K562 (cell line): ENCODE measurements around the gene MAGI2. TPM values are rescaled to one million over a fixed set of nuclear protein-coding genes. Genes with fewer than 3 reads are reported as not detected.

ENCODE experiments used
- ASH1L ChIP-seq: fragments of 450-650 bp; IDR thresholded peaks from 2 replicates; pipeline ENCODE4 v1.6.1; 2018; ENCODE audit warnings: borderline replicate concordance, mild to moderate bottlenecking, low read depth; ENCODE audit not compliant: partially characterized antibody
- ATF1 ChIP-seq, 2 experiments: fragments of 450-650 bp in 1 of 2; IDR thresholded peaks; 2 replicates each; pipeline ENCODE4 v1.6.1; 2016; ENCODE audit warnings: missing compliant biosample characterization in 1 of 2, missing genetic modification characterization in 1 of 2
- BMI1 ChIP-seq: fragments of 150-350 bp; IDR thresholded peaks from 2 replicates; pipeline ENCODE4 v1.6.1; 2014; ENCODE audit warnings: low read length
- CREB1 ChIP-seq, 2 experiments: sonication (generic) in 1 of 2; formaldehyde crosslinking in 1 of 2; IDR thresholded peaks; 2 replicates each; pipeline versions ENCODE4 v1.6.1 to v1.8.0; 2012 to 2022; ENCODE audit warnings: inconsistent platforms in 1 of 2, mild to moderate bottlenecking in 1 of 2, missing genetic modification reagents in 1 of 2, moderate library complexity in 1 of 2
- DPF2 ChIP-seq: fragments of 450-650 bp; IDR thresholded peaks from 2 replicates; pipeline ENCODE4 v1.6.1; 2016
- ESRRA ChIP-seq: fragments of 450-650 bp; IDR thresholded peaks from 2 replicates; pipeline ENCODE4 v1.6.1; 2014; ENCODE audit warnings: low read depth, mild to moderate bottlenecking, moderate library complexity, borderline replicate concordance
- FOXA3 ChIP-seq, 2 experiments: fragments of 450-650 bp in 1 of 2; sonication (generic) in 1 of 2; formaldehyde crosslinking; IDR thresholded peaks in 1 of 2; conservative IDR thresholded peaks in 1 of 2; 2 replicates each; pipeline versions ENCODE4 v1.4.0 to v1.8.0; 2020 to 2022; ENCODE audit warnings: mild to moderate bottlenecking in 2 of 2, missing genetic modification reagents in 1 of 2
- FOXM1 ChIP-seq, 2 experiments: fragments of 450-650 bp in 1 of 2; sonication (generic) in 1 of 2; formaldehyde crosslinking in 1 of 2; IDR thresholded peaks; 2 replicates each; pipeline versions ENCODE4 v1.6.1 to v1.9.0; 2017 to 2022; ENCODE audit warnings: low read depth in 2 of 2, mild to moderate bottlenecking in 2 of 2, missing genetic modification reagents in 1 of 2, moderate library complexity in 1 of 2
- MTF1 ChIP-seq: fragments of 250-450 bp; sonication (Bioruptor Pico); IDR thresholded peaks from 2 replicates; pipeline ENCODE4 v1.9.0; 2021; ENCODE audit warnings: moderate library complexity, mild to moderate bottlenecking, inconsistent platforms, borderline replicate concordance
- NFE2 ChIP-seq: IDR thresholded peaks from 2 replicates; pipeline ENCODE4 v1.6.1; 2014; ENCODE audit warnings: antibody characterized with exemption, low read depth
- NFRKB ChIP-seq: fragments of 450-650 bp; IDR thresholded peaks from 2 replicates; pipeline ENCODE4 v1.6.1; 2016; ENCODE audit warnings: low read depth
- NR2C1 ChIP-seq, 2 experiments: fragments of 450-650 bp; IDR thresholded peaks; 2 replicates each; pipeline ENCODE4 v1.6.1; 2017; ENCODE audit warnings: mild to moderate bottlenecking in 2 of 2, antibody characterized with exemption in 1 of 2, inconsistent platforms in 1 of 2, missing compliant biosample characterization in 1 of 2, missing genetic modification characterization in 1 of 2
- PCBP2 ChIP-seq: fragments of 200-400 bp; formaldehyde crosslinking; IDR thresholded peaks from 2 replicates; pipeline ENCODE4 v1.6.1; 2018; ENCODE audit warnings: low read length, low read depth, mild to moderate bottlenecking, moderate library complexity; ENCODE audit not compliant: poor library complexity, severe bottlenecking
- RFX5 ChIP-seq: IDR thresholded peaks from 2 replicates; pipeline ENCODE4 v1.6.1; 2011; ENCODE audit warnings: low read depth, mild to moderate bottlenecking, improper control_type of control experiment, low read length
- SIN3B ChIP-seq: fragments of 450-650 bp; IDR thresholded peaks from 2 replicates; pipeline ENCODE4 v1.6.1; 2017; ENCODE audit warnings: low read depth, mild to moderate bottlenecking, moderate library complexity
- XRCC4 ChIP-seq: IDR thresholded peaks from one replicate; pipeline ENCODE4 v1.6.1; 2011; ENCODE audit not compliant: insufficient read depth, insufficient read length; ENCODE audit errors: extremely low read depth
- ZFP30 ChIP-seq: fragments of 250-450 bp; sonication (Bioruptor Pico); IDR thresholded peaks from 2 replicates; pipeline ENCODE4 v1.8.0; 2022; ENCODE audit warnings: moderate library complexity, mild to moderate bottlenecking, inconsistent platforms, borderline replicate concordance
- ZNF12 ChIP-seq: sonication (generic); formaldehyde crosslinking; IDR thresholded peaks from 2 replicates; pipeline ENCODE4 v1.4.0; 2020; ENCODE audit warnings: mild to moderate bottlenecking, missing genetic modification reagents
- polyA plus RNA-seq, 8 experiments: library from polyadenylated mRNA; depleted of rRNA in 4 of 8; stranded (reverse) in 5 of 8; unstranded in 3 of 8; fragments of >200 nt; fragmentation: Nextera tagmentation in 2 of 8; fragmentation: Illumina TruSeq in 1 of 8; extraction: Ambion mirVana in 2 of 8; extraction: Trizol in 1 of 8; gene quantifications; 2 replicates each; pipeline versions ENCODE4 v1.2.1 to v1.2.3, GENCODE V29; 2011 to 2014; ENCODE audit warnings: inconsistent platforms in 1 of 8, missing spikeins in 1 of 8
- total RNA-seq, 7 experiments: library from RNA; depleted of rRNA in 6 of 7; stranded (reverse); fragments of >200 nt in 6 of 7; fragmentation: Illumina TruSeq in 2 of 7; extraction: Trizol in 2 of 7; gene quantifications; 2 replicates each; pipeline versions ENCODE4 v1.2.1 to v1.2.3, GENCODE V29; 2011 to 2021; ENCODE audit warnings: low replicate concordance in 1 of 7
- TF ChIP-seq, protein P1 (sequence below), 2 experiments: IDR thresholded peaks; 2 replicates each; pipeline ENCODE4 v1.6.1; 2011; ENCODE audit warnings: borderline replicate concordance in 1 of 2, control low read depth in 1 of 2, low read depth in 1 of 2, low read length in 1 of 2, mild to moderate bottlenecking in 1 of 2, mixed read lengths in 1 of 2, moderate library complexity in 1 of 2; ENCODE audit not compliant: insufficient read depth in 1 of 2, insufficient read length in 1 of 2, poor library complexity in 1 of 2, severe bottlenecking in 1 of 2; ENCODE audit errors: extremely low read depth in 1 of 2
- TF ChIP-seq, protein P2 (sequence below): sonication (generic); formaldehyde crosslinking; IDR thresholded peaks from 2 replicates; pipeline ENCODE4 v1.8.1; 2023; ENCODE audit warnings: mild to moderate bottlenecking, missing genetic modification reagents
- TF ChIP-seq, protein P3 (sequence below): sonication (generic); formaldehyde crosslinking; IDR thresholded peaks from 2 replicates; pipeline ENCODE4 v1.4.0; 2020; ENCODE audit warnings: mild to moderate bottlenecking, missing genetic modification reagents

Gene MAGI2
- total and polyA plus RNA-seq, 9 of the 15 experiments (the other 6 are each of a cell fraction or from before 2014, with no cell fraction given): 0.27 to 1.4 (median 0.70) TPM

DNA sequence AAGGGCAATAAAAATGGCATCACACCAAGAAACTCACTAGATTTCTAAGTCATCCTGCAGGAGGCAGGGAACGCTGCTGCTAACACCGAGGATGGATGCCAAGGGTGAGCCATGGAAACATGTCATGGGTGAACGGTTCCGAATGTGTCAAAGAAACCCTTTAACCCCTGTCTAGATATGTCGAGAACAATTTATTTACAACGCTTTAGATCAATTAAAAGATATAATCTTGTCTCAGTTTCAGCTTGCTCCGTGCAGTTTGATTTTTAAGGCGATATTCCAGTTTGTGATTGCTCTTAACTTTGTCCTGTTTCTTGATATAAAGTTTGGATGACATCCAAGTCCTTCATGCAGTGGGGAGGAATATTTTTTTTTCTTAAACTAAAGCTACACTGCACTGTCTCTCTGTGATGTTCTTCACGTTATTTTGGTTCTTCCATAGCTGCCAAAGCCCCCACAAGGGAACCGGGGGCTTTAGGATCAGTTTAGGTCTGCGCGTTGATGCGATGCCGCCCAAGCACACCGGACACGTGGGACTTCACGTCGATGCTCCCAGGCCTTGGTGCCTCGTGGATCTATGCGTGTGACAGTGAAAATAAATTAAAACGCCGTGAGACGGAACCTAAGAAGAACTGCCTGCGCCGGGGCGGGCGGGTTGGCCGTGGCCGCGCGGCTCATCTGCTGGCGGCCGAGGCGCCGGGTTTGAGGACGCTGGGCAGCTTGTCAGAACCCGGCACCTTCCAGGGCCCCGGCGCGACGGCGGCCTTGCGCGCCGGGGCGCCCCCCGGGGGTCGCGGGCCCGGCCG lies 1434.6 kb downstream of the MAGI2 start (continued):
- peak; percentile 51; the same call in 1 of the 2 replicates for TF ChIP-seq DPF2
- TF ChIP-seq SIN3B: no peak
- TF ChIP-seq ESRRA: no peak
- TF ChIP-seq, protein P1, sequence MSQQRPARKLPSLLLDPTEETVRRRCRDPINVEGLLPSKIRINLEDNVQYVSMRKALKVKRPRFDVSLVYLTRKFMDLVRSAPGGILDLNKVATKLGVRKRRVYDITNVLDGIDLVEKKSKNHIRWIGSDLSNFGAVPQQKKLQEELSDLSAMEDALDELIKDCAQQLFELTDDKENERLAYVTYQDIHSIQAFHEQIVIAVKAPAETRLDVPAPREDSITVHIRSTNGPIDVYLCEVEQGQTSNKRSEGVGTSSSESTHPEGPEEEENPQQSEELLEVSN (IDR thresholded peaks at IDR 0.05; ENCODE audit: borderline replicate concordance in 1 of 2, extremely low read depth in 1 of 2, insufficient read depth in 1 of 2, insufficient read length in 1 of 2, low read depth in 1 of 2, low read length in 1 of 2, poor library complexity in 1 of 2, severe bottlenecking in 1 of 2): peak; percentile 84 to 95
- TF ChIP-seq XRCC4: no peak
- TF ChIP-seq NFE2: no peak
- TF ChIP-seq FOXM1 (IDR thresholded peaks at IDR 0.05; ENCODE audit: low read depth): no peak
- TF ChIP-seq FOXM1 (CRISPR knock-in tag; IDR thresholded peaks at IDR 0.05; ENCODE audit: low read depth): 0 out of 2 replicates have a peak, but pooled peaks have one; percentile 49
- no peak for TF ChIP-seq ZFP30 (CRISPR knock-in tag)
- TF ChIP-seq CREB1 (IDR thresholded peaks at IDR 0.05): no peak
- peak; percentile 30; the same call in 1 of the 2 replicates for TF ChIP-seq CREB1 (CRISPR knock-in tag; IDR thresholded peaks at IDR 0.05)
- TF ChIP-seq NR2C1 (IDR thresholded peaks at IDR 0.05): no peak
- no peak for TF ChIP-seq NR2C1 (tag; IDR thresholded peaks at IDR 0.05)
- TF ChIP-seq RFX5: no peak
- TF ChIP-seq FOXA3 (CRISPR knock-in tag; conservative IDR thresholded peaks at IDR 0.05 in 1 of 2, IDR thresholded peaks at IDR 0.05 in 1 of 2): no peak
- TF ChIP-seq, protein P2, sequence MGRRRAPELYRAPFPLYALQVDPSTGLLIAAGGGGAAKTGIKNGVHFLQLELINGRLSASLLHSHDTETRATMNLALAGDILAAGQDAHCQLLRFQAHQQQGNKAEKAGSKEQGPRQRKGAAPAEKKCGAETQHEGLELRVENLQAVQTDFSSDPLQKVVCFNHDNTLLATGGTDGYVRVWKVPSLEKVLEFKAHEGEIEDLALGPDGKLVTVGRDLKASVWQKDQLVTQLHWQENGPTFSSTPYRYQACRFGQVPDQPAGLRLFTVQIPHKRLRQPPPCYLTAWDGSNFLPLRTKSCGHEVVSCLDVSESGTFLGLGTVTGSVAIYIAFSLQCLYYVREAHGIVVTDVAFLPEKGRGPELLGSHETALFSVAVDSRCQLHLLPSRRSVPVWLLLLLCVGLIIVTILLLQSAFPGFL (CRISPR knock-in tag): no peak
- TF ChIP-seq ATF1 (CRISPR knock-in tag; IDR thresholded peaks at IDR 0.05): no peak
- TF ChIP-seq ATF1 (tag; IDR thresholded peaks at IDR 0.05): peak; percentile 11; the same call in 1 of the 2 replicates
- TF ChIP-seq, protein P3, sequence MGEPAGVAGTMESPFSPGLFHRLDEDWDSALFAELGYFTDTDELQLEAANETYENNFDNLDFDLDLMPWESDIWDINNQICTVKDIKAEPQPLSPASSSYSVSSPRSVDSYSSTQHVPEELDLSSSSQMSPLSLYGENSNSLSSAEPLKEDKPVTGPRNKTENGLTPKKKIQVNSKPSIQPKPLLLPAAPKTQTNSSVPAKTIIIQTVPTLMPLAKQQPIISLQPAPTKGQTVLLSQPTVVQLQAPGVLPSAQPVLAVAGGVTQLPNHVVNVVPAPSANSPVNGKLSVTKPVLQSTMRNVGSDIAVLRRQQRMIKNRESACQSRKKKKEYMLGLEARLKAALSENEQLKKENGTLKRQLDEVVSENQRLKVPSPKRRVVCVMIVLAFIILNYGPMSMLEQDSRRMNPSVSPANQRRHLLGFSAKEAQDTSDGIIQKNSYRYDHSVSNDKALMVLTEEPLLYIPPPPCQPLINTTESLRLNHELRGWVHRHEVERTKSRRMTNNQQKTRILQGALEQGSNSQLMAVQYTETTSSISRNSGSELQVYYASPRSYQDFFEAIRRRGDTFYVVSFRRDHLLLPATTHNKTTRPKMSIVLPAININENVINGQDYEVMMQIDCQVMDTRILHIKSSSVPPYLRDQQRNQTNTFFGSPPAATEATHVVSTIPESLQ (CRISPR knock-in tag): 0 out of 2 replicates have a peak, but pooled peaks have one; percentile 73
- no peak for TF ChIP-seq BMI1
- no peak for TF ChIP-seq MTF1
- no peak for TF ChIP-seq ZNF12 (CRISPR knock-in tag)
- TF ChIP-seq PCBP2: no peak
- TF ChIP-seq ASH1L: peak; percentile 46
- TF ChIP-seq NFRKB: no peak
